HG03064 (cell line): ENCODE results near the gene UBE2D4.
A peak's percentile ranks its signal among the peaks of the same experiment; 100 is the strongest.

Source experiments
- ATAC-seq: cut with Tn5 transposase; IDR thresholded peaks from one replicate; pipeline ENCODE4 v1.9.1; 2021; ENCODE audit warnings: low read depth; ENCODE audit not compliant: unreplicated experiment

UBE2D4 gene

DNA sequence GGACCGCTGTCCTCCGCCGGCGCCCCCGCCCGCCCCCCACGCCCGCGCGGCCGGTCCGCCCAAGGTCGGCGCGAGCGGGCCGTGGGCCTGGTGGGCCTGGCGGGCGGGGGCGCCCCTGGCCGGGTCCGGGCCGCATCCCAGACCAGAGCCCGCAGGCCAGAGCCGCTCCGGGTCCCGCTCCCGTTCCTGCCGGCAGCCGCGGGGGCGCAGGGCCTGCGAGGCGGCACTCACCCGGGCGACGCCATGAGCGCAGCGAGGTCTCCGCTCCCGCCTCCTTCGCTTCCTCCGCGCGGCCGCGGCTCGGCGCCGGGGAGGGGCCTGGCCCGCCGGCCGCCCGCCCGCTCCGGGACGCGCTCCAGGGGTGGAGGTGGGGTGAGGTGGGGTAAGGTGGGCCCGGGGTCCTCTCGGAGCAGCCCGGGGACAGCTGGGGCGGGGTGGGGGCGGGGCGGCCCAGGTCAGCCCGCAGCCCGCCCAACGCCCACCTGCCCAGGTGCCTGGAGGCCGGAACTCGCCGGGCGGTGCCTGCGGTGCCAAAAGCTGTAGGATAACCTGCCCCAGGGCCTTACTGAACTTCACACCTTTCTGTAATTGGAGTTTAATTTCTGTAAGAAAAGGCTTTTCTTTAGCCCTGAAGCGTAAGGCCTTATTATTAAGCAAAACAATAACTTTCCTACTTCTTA is 19.8 kb upstream of the UBE2D4 start, which contains the start of gene URGCP:
URGCP (minus strand) TSS at position 266 of the 680 bp plus-strand sequence; CDS start at position 245, 21 bp downstream.
- peak; percentile 66 for ATAC-seq

DNA sequence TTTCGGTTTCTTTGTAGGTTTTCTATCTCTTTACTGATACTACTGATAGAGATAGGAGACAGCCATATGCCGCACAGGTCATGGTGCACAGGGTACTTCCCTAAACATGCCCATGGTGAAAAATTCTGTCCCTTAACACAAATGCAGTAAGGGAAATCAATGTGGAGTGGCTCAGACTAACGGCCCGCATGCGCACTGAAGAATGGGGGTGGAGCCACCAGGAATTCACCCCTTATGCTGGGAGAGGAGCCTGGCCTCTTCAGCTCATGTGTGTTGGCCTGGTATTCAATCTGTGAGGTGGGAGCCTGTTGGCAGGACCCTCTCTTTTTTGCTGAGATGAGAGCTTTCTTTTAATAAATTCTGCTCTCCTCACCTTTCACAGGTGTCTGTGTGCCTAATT is 11.4 kb upstream of the UBE2D4 start:
- ATAC-seq = no peak

DNA sequence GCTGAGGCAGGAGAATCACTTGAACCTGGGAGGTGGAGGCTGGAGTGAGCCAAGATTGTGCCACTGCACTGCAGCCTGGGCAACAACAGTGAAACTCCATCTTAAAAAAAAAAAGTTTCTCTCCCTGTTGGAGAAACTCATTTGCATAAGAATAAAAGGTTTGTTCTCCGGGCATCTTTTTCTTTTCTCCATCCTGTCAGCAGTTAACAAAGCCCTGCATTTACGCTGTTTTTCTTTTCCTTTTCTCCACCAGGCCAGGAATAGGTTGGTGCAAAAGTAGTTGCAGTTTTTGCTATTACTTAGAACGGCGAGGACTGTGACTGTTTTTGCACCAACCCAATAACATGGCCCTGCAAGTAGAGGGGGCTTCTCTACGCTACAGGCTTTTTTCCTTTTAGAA is 10.3 kb upstream of the UBE2D4 start:
- ATAC-seq = no peak

DNA sequence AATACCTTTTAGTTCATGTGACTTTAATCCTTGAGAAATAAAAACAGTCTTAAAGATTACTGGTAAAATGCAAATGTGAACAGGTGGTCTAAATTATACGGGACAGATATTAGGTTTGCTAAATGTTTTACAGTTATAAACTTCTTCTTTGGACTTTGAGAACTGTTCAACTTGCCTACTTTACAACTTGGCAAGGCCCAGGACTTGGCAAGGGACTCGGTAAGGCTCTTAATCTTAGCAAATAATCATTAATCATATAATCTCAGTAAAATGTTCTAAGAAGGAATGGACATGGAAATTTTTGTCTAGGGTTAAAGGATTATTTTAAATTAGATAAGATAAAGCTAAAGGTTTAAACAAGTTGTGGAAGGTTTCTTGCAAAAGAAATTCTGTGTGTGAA is 4.8 kb upstream of the UBE2D4 start:
- ATAC-seq = no peak

DNA sequence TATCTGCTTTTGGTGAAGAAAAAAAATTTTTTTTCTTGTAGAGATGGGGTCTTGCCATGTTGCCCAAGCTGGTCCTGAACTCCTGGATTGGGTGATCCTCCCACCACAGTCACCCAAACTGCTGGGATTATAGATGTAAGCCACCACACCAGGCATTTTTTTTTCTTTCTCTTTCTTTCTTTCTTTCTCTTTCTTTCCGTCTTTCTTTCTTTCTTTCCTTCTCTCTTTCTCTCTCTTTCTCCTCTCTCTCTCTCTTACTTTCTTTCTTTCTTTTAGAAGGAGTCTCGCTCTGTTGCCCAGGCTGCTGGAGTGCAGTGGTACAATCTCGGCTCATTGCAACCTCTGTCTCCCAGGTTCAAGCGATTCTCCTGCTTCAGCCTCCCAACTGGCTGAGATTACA is 3.5 kb upstream of the UBE2D4 start:
- ATAC-seq = no peak

DNA sequence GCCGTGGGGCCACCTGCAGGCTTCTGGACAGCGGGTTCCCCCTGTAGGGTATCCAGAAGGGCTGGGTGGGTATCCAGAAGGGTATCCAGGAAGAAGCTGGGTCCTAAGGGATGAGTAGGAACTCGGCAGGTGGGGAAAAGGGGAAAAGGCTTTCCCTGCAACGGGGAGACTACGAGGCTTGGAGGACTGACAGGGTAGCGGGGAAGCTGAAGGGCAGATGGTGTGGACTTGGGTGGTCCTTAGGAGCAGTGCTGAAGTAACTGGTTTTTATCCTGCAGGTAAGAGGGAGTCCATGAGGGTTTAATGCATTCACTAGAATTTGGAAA is 525 bp downstream of the UBE2D4 start:
- no peak for ATAC-seq

DNA sequence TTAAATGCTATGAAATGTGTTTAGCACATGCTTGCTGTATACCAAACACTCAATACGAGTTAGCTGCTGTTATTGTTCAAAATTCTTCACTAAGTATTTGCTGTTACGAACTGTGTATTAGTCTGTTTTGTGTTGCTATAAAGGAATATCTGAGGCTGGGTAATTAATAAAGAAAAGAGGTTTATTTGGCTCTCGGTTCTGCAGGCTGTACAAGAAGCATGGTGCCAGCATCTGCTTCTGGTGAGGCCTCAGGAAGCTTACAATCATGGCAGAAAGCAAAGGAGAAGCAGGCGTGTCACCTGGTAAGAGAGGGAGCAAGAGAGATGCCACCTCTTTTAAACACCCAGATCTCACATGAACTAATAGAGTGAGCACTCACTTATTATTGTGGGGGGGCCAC is 1.6 kb downstream of the UBE2D4 start:
- no peak for ATAC-seq

DNA sequence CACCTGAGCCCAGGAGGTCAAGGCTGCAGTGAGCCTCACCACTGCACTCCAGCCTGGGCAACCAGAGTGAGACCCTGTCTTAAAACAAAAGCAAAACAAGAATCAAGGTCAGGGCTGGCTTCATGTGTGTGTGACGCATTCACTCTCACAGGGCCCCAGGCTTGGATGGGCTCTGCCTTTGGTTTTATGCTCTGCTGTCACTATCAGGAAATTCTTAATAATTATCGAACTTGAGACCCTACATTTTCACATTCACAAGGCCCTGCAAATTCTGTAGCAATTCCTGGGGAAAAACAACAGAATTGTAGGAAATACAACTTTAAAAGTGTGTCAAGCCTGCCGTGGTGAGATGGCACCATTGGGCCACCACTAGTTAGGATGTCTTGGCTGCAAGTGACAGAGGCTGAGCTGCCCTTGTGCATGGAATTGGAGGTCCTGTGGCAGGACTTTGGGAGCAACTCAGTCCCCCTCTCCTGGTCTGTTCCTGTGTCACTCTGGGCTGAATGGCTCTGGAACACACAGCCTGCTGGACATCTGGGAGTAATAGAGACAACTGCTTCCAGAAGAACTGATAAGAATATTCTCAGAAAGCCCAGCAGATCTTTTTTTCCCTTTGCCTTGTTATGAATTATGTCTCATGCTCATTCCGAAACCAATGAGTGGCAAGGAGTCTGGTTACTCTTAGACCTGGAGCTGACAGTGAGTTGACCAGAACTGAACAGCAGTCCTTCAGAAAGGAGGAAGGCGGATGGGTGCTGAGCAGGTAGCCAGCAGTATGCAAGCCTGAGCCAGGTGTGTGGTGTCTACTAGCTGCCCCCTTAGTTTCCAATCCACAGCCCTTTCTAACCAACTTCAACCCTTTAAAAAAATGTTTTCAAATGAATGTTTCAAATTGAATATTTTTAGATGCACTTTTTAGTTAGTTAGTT is 3.6 kb downstream of the UBE2D4 start:
- ATAC-seq = no peak

DNA sequence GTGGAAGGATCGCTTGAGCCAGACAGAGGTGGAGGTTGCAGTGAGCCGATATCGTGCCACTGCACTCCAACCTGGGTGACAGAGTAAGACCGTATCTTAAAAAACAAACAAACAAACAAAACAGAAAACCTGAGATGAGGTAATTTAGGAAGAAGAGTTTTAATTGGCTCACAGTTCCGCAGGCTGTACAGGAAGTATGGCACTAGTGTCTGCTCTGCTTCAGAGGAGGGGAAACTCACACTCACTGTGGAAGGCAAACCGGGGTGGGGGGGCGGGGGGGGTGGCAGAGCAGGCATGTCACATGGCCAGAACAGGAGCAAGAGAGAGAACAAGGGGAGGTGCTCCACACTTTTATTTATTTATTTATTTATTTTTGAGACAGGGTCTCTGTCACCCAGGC is 5.1 kb downstream of the UBE2D4 start:
- no peak for ATAC-seq

DNA sequence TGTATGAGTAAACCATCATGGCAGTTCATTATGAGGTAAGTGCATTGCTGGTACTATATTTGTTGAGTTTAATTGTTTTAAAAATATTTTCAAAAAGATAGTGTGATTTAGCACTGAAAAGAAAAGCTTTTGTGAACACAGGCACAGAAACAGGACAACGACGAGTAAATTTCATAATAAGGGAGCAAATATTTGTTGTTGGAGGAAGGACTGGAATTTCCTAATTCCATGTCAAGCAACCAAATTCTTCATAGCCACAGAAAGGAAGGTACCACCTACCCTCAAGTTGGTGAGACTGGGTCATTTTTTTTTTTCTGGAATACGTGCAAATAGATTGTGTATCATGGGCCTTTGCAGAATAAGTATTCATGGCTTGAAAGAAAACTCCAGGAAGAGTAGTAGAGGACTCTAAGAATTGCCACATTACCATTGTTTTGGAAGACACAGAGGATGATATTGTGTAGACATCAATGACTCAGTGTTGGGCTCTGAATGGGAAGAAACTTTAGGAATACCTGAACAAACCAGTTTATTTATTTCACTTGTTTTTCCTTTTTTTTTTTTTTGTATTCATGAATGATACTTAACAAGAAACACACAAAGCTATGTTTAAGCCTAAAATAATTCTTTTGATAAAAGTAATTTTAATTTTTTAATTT is 7.8 kb downstream of the UBE2D4 start:
- no peak for ATAC-seq

DNA sequence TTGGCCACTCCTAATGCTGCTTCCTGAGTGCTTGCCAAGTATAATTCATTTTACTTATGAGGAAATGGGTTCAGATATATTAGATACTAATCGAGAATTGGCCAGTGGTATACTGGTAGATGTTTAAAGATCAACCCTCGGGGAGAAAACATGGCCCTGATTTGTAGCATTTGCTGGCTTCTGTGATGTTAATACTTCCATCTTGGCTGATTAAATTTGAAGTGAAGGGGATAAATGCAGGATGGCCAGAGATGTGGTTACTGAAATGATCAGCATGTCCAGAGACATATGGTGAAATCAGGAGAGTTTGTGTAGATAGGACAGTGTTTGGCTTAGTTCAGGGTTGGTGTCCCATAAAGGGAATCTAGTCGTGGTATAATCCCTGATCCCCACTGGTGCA is 11.2 kb downstream of the UBE2D4 start:
- no peak for ATAC-seq

DNA sequence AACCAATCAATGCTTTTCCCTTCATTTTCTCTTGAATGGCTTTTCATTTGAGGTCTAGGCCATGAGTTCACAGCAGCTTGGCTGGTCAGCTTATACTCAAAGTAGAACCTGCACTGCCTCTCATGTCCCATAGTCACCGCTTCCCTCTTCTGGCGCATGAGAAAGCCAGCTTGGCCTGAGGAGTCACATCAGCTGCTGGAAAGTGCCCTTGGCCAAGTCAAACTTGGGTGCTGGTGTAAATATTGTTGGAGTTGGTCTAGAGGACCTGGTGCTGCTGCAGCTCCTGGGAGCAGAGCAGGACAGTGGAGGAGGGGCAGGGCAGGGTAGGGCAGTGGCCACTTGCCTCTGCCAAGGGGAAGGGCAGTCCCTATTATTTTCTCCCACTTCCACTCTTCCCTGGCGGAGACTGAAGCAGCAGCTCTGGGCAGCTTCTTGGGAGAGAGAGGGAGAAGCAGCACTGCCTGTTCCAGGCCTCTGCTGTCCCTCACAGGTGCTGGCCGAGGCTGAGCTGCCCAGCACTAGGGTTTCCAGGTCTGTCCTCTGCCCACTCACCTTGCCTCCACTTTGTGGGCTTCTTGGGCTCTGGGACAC is 12.8 kb downstream of the UBE2D4 start:
- ATAC-seq = no peak

DNA sequence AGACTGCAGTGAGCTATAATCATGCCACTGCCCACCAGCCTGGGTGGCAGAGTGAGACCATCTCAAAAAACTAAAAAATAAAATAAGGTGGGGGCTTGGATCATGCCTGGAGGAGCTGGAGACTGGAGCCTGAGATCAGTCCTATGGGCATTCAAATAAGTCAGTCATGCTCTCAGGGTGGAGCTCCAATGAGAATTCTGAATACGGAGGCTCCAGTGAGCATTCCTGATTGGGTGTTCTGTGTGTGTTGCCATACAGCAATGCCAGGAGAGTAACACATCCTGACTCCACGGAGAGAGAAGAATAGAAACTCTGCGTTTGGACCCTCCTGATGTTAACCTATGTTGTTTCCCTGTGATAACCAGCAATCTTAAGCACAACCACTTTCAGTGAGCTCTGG is 16.0 kb downstream of the UBE2D4 start:
- ATAC-seq = no peak

DNA sequence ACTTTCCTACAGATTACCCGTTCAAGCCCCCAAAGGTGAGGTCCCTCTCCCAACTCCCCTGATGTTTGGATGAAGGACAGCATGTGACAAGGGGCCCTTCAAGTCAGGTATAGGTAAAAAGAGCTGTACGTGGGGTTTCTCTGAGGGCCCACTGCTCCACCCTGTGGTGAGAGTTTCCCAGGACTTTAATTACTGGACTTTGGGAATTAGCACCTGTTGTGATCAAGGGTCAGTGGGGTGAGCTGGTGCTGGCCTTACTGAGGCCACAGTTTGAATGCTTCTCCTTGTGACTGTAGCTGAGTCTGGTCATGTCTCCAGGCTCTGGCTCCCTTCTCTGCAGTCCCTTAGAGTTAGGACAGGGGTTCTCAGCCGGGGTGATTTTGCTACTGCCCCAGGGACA is 16.8 kb downstream of the UBE2D4 start:
- ATAC-seq = no peak

DNA sequence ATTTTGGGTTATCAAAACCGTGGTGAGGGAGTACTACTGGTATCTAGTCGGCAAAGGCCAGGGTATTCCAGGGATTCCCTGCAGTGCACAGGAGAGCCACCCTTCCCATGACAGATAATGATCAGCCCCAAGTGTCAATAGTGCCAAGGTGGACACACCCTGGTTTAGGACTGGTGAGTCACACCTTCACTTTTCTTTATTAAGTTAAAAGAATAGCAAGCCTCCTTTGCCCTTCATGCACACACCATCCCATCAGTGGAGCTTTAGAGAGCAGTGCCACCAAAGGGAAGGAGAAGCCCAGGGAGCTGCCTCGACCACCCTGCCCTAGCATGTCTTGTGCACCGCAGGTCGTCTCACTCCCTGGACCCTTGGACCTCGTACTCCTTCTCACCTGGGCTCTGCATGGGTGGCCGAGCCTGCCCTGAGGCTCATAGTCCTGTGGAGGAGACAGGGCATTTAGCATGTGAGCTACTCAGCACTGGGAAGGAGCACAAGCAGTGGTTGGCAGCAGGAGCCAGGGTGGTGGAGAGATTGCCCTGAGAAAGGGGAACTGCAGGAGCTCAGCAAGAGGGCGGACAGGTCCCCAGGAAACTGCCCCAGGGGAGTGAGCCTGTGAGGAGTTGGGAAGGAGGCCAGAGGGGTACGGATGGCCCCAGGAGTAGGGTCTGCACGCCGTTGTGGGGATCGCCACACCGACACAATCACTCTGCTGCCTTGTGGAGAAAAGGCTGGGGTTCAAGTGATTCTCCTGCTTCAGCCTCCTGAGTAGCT is 17.4 kb downstream of the UBE2D4 start:
- ATAC-seq = no peak

DNA sequence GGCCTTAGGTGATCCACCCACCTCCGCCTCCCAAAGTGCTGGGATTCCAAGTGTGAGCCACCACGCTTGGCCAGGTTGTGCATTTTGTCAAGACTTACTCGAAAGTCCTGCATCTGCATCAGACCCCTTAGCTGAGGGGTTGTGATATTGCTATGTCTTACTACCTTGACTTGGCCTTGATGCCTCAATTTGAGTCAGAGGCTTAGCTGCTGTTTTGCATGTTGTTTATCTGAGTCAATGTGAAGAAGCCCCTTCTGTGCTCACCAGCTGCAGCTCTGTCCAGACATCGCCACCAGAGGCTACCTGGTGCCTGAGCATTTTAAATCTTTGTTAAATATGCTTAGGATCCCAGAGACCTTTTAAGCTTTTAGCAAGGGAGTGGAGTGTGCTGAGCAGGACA is 18.1 kb downstream of the UBE2D4 start:
- no peak for ATAC-seq

DNA sequence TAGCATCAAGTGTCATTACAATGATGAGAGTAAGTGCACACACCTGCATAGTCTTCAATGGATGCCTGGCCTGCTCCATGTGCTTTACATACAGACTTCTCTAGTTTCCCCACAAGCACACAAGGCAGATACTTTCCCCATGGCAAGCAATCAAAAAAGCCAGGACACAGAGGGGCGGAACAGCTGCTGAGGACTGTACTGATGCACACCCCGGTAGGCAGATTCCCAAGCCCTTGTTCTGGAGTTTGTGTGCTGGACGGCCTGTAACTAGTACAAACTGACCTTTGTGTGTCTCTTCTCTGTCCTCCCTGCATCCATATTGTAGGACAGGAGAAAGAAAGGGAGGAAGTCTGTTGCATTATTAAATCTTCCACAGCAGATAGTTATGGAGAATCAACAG is 25.8 kb downstream of the UBE2D4 start:
- no peak for ATAC-seq

DNA sequence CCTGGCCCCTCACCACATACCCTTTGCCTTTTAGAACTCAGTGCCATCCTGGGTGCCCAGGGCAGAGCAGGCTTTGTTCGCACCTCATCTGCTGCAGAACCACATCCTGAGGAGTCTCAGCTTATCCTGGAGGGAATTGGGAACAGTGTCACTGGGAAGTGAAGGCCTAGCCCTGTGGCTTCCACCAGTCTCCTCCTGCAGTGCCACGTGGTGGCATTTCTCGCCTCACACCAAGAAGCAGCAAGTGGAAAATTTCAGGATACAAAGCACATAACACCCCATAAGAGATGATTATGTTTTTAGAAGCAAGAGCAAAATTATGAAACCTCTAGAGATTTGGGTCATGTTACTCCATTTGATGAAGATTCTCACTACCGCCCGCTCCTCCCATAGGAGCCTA is 26.8 kb downstream of the UBE2D4 start:
- ATAC-seq = no peak

DNA sequence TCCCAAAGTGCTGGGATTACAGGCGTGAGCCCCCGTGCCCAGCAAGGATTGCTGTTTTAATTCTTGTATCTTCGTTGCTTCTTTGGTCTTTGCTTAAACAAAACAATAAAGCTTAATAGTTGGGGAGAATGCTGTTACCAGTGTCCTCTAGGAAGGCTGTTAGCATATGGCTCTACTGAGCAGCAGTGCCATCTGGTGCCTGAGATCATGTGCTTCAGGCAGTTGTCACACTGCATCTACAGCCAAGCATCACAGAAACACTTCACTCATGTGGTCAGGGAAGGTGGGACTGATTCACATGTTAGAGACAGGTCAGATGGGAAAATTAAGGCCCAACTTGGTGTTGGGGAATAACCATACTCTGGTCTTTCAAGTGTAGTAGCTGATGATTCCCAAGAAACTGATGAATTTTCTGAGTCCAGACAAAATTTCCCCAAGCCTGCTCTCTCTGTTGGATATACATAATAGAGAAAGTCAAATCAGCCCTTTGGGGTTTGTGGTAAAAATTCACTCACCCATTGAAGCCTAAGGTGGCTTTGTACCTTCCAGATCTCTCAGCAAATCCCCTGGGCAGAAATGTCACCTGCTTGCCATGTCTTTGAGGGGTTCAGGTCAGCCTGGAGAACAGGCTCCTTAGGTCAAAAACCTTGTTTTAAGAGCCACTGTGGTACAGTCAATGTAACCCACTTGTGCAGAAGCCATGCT is 28.4 kb downstream of the UBE2D4 start:
- no peak for ATAC-seq

DNA sequence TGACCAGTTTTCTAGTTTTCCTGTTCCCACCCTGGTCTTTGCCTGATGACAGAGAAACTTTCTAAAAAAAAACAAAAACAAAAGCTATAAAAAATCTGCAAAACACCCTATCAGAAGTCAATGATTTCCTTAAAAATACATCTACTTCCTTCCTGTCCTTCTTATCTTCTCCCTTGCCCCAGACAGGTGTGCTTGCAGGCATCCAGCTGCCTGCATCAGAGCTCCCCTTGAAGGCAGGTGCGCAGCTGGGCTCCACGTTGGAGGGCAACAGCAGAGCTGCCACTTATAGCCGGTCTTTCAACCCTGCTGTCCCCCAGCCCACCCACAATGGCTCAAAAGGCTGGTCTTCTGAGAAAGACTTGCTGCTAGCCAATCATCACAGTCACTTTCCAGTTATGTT is 29.8 kb downstream of the UBE2D4 start:
- no peak for ATAC-seq
